HG03045 (cell line): ENCODE results near the gene PLCB2.

Source experiments
- ATAC-seq: cut with Tn5 transposase; IDR thresholded peaks from one replicate; pipeline ENCODE4 v1.9.1; 2021; ENCODE audit warnings: mild to moderate bottlenecking, moderate library complexity; ENCODE audit not compliant: unreplicated experiment

PLCB2 gene

GRCh38 chr15:40328176-40328575 lies 20.4 kb upstream of the PLCB2 start:
- ATAC-seq: no peak

GRCh38 chr15:40327457-40327856 lies 19.7 kb upstream of the PLCB2 start:
- no peak for ATAC-seq

- no peak for ATAC-seq
Observed at GRCh38 chr15:40325700-40326099, 18.0 kb upstream of the PLCB2 start.

- no peak for ATAC-seq
Observed at GRCh38 chr15:40325188-40325587, 17.5 kb upstream of the PLCB2 start.

GRCh38 chr15:40323953-40324937 lies 16.5 kb upstream of the PLCB2 start:
- ATAC-seq: peak; percentile 24

GRCh38 chr15:40323239-40323952 lies 15.7 kb upstream of the PLCB2 start, which contains the start of gene INAFM2:
Gene INAFM2, plus strand, starts transcription at chr15:40323692. Its CDS starts 364 bp downstream, at chr15:40324056.
- peak; percentile 88 for ATAC-seq

- ATAC-seq: no peak
Observed at GRCh38 chr15:40322531-40323238, 14.9 kb upstream of the PLCB2 start.

- ATAC-seq: no peak
Observed at GRCh38 chr15:40320931-40321371, 13.2 kb upstream of the PLCB2 start.

GRCh38 chr15:40320409-40320808 lies 12.7 kb upstream of the PLCB2 start:
- ATAC-seq: no peak

- ATAC-seq: no peak
Observed at GRCh38 chr15:40317580-40317979, 9.8 kb upstream of the PLCB2 start.

- ATAC-seq: no peak
Observed at GRCh38 chr15:40316931-40317330, 9.2 kb upstream of the PLCB2 start.

GRCh38 chr15:40314723-40315276 lies 7.1 kb upstream of the PLCB2 start:
- no peak for ATAC-seq

GRCh38 chr15:40313531-40314398 lies 6.0 kb upstream of the PLCB2 start:
- no peak for ATAC-seq

- ATAC-seq: no peak
Observed at GRCh38 chr15:40312370-40313158, 4.8 kb upstream of the PLCB2 start.

- ATAC-seq: no peak
Observed at GRCh38 chr15:40310993-40311392, 3.3 kb upstream of the PLCB2 start.

- no peak for ATAC-seq
Observed at GRCh38 chr15:40310001-40310959, 2.5 kb upstream of the PLCB2 start.

GRCh38 chr15:40309344-40309862 lies 1.7 kb upstream of the PLCB2 start:
- ATAC-seq: no peak

GRCh38 chr15:40306908-40307307 lies 827 bp downstream of the PLCB2 start:
- no peak for ATAC-seq
